GM23248 (cell line): ENCODE measurements around the gene ERN2.

Source experiments
- EZH2 ChIP-seq: fragments of 200-600 bp; sonication (generic); IDR thresholded peaks from 2 replicates; pipeline ENCODE4 v1.6.1; 2018; ENCODE audit warnings: antibody characterized with exemption, mild to moderate bottlenecking; ENCODE audit not compliant: insufficient read depth, poor library complexity, severe bottlenecking
- EZH2phosphoT487 ChIP-seq: fragments of 200-600 bp; sonication (generic); IDR thresholded peaks from 2 replicates; pipeline ENCODE4 v1.6.1; 2018; ENCODE audit warnings: antibody characterized with exemption, moderate library complexity, mild to moderate bottlenecking, low read depth; ENCODE audit not compliant: insufficient read depth

GRCh38 chr16:23701045-23701444 lies 12.0 kb downstream of the ERN2 start:
- TF ChIP-seq EZH2: no peak
- no peak for TF ChIP-seq EZH2phosphoT487
